AG04449 (cell line): ENCODE results near the gene HOXA11.
A peak's percentile ranks its signal among the peaks of the same experiment; 100 is the strongest.

Experiments used
- CTCF ChIA-PET: fragments of 350-600 bp; formaldehyde crosslinking; extraction: SDS; loops from one replicate; lab custom pipeline; 2021; ENCODE audit warnings: antibody characterized with exemption; lab: Yijun Ruan, JAX
- POLR2A ChIA-PET: fragments of 400-600, 350-600 bp; formaldehyde crosslinking; extraction: SDS; loops from one replicate; lab custom pipeline; 2020; ENCODE audit warnings: antibody characterized with exemption, inconsistent platforms; lab: Yijun Ruan, JAX
- DNase-seq: peaks from one replicate; pipeline ENCODE4 v3.0.0-alpha.2; 2010; ENCODE audit warnings: low read depth, low spot score
- H3K4me3 ChIP-seq: 2 replicates; pipeline ENCODE4 v1.5.1; 2011; ENCODE audit warnings: low read depth, mild to moderate bottlenecking, control low read depth, low read length
- TF ChIP-seq, protein P1 (sequence below): IDR thresholded peaks from one replicate; pipeline ENCODE4 v1.5.1; 2011; ENCODE audit warnings: mild to moderate bottlenecking, moderate library complexity, low read length, control low read depth, inconsistent platforms; ENCODE audit not compliant: insufficient read depth; ENCODE audit errors: missing control alignments

The HOXA11 gene

DNA sequence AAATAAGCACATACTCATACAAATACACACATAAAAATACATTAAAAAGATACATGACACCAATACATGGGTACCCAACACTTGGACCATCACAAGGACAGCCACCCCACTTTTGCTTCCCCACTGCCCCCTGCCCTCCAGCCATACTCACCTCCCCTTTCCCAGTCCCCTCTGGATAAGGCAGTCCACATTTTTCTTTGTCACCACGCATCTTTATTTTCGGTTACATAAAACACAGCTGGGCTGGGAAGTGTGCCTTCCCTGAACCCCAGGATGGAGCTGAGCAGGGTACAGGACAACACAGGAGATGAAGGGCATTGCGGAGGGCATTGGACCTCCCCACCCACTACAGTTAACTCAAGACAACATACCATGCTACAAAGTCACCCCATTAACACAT, 31.5 kb downstream of the HOXA11 start:
- TF ChIP-seq, protein P1, sequence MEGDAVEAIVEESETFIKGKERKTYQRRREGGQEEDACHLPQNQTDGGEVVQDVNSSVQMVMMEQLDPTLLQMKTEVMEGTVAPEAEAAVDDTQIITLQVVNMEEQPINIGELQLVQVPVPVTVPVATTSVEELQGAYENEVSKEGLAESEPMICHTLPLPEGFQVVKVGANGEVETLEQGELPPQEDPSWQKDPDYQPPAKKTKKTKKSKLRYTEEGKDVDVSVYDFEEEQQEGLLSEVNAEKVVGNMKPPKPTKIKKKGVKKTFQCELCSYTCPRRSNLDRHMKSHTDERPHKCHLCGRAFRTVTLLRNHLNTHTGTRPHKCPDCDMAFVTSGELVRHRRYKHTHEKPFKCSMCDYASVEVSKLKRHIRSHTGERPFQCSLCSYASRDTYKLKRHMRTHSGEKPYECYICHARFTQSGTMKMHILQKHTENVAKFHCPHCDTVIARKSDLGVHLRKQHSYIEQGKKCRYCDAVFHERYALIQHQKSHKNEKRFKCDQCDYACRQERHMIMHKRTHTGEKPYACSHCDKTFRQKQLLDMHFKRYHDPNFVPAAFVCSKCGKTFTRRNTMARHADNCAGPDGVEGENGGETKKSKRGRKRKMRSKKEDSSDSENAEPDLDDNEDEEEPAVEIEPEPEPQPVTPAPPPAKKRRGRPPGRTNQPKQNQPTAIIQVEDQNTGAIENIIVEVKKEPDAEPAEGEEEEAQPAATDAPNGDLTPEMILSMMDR = no peak
- no peak for DNase-seq
- CTCF ChIA-PET = interaction anchor here (0.5 to 4.9 kb wide), 5 partner anchors 8 to 466 kb away, joined by 3 to 38 read pairs (median 6); partner anchors contain the start of gene HOXA5
- POLR2A ChIA-PET = no interaction called here
- H3K4me3 ChIP-seq = no peak overlapping the region

DNA sequence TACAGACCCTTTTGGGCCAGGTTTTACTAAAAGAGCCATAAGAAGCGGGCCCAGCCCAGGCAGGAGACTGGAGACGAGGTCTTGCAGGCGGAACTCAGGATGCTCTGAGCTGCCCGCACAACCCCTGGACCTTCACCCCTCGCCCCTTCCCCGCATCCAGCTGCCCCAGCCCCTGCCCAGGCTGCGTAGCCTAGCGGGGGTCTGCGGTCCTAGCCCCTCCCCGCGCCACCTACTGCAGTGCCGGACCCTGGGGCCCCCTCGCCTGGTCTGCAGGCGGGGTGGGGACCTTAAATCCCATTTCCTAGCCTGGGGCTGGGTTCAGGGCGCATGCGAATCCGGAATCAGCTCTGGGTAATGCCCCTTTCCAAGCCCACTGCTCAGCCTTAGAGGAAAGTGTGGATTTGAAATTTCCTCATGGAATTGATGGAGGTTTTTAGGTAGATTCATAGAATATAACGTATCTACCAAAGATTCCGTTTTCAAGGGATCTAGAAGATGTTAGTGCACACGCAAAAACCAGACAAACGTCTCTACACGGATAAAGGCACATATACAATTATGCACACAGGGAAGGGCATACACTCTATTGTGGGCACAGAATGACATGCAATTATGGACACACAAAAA, 32.1 kb downstream of the HOXA11 start:
- TF ChIP-seq, protein P1 = no peak
- CTCF ChIA-PET = interaction anchor here (1.0 to 4.9 kb wide), 8 partner anchors 9 to 466 kb away, joined by 3 to 38 read pairs (median 5); partner anchors contain the start of genes HOXA5 and HOXA9
- POLR2A ChIA-PET = no interaction called here
- no peak for DNase-seq
- peak overlapping the region; percentile 72 for H3K4me3 ChIP-seq

DNA sequence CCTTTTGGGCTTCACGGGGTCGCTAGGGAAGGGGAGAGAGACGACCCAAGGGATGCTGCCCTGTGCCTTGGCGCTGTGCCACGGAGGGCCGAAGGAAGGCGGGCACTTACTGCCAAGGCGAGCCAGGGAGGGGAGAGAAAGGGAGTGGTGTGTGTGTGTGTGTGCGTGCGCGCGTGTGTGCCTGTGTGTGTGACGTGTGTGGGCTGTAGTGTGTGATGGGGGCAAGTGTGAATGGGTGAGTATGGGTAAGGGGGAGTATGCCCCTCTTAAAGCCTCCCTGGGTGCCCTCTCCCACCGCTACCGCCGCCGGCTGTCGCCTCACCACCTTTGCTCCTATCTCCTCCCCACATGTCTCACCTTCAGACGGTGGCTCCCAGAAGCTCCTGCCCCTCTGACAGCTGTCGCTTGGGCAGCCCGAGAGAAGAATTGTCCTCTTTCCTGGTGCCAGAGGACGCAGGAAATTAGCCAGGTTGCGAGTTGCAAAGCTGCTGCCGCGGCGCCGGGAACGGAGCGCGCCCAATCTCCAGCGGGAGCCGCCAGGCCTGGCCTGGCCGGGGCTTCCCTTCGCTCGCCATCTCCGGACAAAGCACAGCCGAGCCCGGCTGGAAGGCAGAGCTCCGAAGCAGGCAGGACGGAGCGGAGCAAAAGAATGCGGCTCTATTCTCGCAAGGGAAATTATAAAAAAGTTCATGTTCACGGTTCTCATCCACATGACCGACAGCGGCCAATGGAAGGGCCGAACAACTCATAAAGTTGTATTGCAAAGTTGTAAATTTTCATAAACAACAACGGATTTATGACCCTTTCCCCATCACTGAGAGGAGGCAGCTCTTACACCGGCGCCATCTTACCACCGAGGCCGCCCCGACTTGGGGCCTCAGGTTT, 32.9 kb downstream of the HOXA11 start, which contains the start of gene HOXA3:
Gene HOXA3, minus strand, starts transcription at position 653 of the 885 bp plus-strand sequence. CDS start 41,943 bp downstream, outside the sequence.
- TF ChIP-seq, protein P1 = no peak
- ChIA-PET CTCF (interaction anchor here (0.8 to 4.7 kb wide), 14 partner anchors 6 to 465 kb away, joined by 3 to 52 read pairs (median 5); partner anchors contain the start of genes HOXA7 and HOXA9), POLR2A (interaction anchor here (0.9 to 1.7 kb wide), 3 partner anchors 9 to 21 kb away, joined by 4 to 6 read pairs (median 6); partner anchors contain the start of gene HOXA4)
- no peak for DNase-seq
- peak within 1 kb of the TSS; percentile 72 for H3K4me3 ChIP-seq

DNA sequence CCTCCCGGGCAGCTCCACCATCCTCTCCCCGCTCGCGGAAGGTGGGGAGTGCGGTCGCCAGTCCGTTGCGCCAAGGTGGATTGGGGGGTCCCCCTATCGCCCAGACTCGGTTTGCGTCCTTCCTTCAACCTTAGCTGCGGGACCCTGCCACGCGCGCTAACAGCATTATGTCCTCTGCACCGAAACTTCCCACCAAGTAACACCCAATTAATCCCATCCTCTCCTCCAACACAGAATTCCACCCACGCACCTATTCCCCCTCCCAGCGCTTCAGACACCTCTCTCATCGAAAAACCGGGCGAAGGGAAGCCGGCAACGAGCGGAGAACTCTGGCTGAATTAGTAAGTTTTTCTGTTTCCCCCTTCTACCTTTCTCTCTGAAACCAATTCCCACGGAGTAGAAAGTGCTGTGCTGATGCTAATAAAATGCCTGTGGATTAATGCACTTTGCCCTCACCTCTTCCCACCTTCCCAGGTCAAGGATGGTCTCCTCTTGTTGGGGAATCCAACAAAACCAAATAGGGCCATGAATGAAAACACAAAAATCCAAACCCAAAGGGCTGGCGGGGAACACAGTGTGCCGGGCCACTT, 33.6 kb downstream of the HOXA11 start:
- POLR2A ChIA-PET = interaction anchor here (0.9 to 1.7 kb wide), 4 partner anchors 7 to 21 kb away, joined by 3 to 6 read pairs (median 5); partner anchors contain the start of gene HOXA4
- peak overlapping the region; percentile 72 for H3K4me3 ChIP-seq
- DNase-seq = no peak
- TF ChIP-seq, protein P1 = peak; percentile 25
- CTCF ChIA-PET = interaction anchor here (0.7 to 4.7 kb wide), 20 partner anchors 7 to 1255 kb away, joined by 3 to 52 read pairs (median 4); partner anchors contain the start of genes HOXA4 and HOXA7

DNA sequence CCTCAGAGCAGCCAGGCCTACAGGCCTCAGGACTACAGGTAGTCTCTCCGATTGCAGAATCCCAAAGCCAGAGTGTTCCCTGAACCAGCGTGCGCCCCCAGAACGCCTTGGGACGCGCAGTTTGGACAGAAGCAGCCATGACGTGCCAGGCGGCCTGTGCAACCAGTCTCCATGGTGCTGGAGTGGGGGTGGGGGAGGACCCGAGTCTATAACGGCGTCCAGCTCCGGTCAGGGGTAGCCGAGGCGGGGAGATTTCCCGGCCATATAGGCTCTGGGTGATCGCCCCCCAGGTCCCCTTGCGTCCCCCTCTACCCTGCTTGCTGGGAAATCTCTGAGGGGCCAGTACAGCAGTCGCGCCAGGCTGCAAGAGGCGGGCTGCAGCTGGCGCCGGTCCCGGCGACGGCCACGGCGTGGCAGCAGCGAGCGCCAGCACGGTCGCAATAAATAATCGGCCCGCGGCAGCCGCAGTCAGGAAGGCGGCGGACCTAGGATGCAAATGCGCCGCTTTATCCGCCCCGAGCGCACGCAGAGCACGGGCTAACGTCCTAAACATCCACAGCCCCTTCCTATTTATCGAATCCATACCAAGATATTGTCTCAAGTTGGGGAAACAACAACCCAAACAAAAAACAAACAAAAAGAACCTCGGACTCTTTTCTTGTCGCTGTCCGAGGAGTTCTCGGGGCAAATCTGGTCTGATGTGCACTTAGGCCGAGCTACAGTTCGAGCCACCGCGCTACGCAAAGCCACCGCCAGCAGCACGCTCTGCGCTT, 34.3 kb downstream of the HOXA11 start:
- H3K4me3 ChIP-seq = peak overlapping the region; percentile 72
- DNase-seq = no peak
- TF ChIP-seq, protein P1 = peak; percentile 91
- POLR2A ChIA-PET = interaction anchor here (0.9 to 1.7 kb wide), 4 partner anchors 8 to 20 kb away, joined by 3 to 6 read pairs (median 4); partner anchors contain the start of gene HOXA4
- CTCF ChIA-PET = interaction anchor here (0.7 to 4.7 kb wide), 23 partner anchors 7 to 1304 kb away, joined by 3 to 52 read pairs (median 4); partner anchors contain the start of genes HOXA4 and HOXA7
